HEK293T (cell line): ENCODE results near the gene C3.

Source experiments
- ARNT ChIP-seq: fragments of 450-650 bp; IDR thresholded peaks from 2 replicates; pipeline ENCODE4 v1.6.1; 2017; ENCODE audit warnings: mild to moderate bottlenecking
- BHLHE40 ChIP-seq: fragments of 450-650 bp; IDR thresholded peaks from 2 replicates; pipeline ENCODE4 v1.6.1; 2016; ENCODE audit warnings: mild to moderate bottlenecking, moderate library complexity, borderline replicate concordance
- ELF4 ChIP-seq: fragments of 450-650 bp; IDR thresholded peaks from 2 replicates; pipeline ENCODE4 v1.6.1; 2017; ENCODE audit warnings: antibody characterized with exemption
- FOXA1 ChIP-seq: fragments of 450-650 bp; IDR thresholded peaks from 2 replicates; pipeline ENCODE4 v1.6.1; 2016; ENCODE audit warnings: mild to moderate bottlenecking
- FOXM1 ChIP-seq: fragments of 450-650 bp; IDR thresholded peaks from 2 replicates; pipeline ENCODE4 v1.6.1; 2017; ENCODE audit warnings: mild to moderate bottlenecking, borderline replicate concordance
- LEF1 ChIP-seq: fragments of 450-650 bp; IDR thresholded peaks from 2 replicates; pipeline ENCODE4 v1.6.1; 2017; ENCODE audit warnings: mild to moderate bottlenecking, borderline replicate concordance
- NFRKB ChIP-seq: fragments of 450-650 bp; IDR thresholded peaks from 2 replicates; pipeline ENCODE4 v1.6.1; 2016; ENCODE audit warnings: mild to moderate bottlenecking, moderate library complexity
- PKNOX1 ChIP-seq: fragments of 450-650 bp; IDR thresholded peaks from 2 replicates; pipeline ENCODE4 v1.6.1; 2016
- SP1 ChIP-seq: fragments of 450-650 bp; IDR thresholded peaks from 2 replicates; pipeline ENCODE4 v1.6.1; 2017
- SUZ12 ChIP-seq: fragments of 450-650 bp; IDR thresholded peaks from 2 replicates; pipeline ENCODE4 v1.6.1; 2016; ENCODE audit warnings: mild to moderate bottlenecking
- TARDBP ChIP-seq: fragments of 450-650 bp; IDR thresholded peaks from 2 replicates; pipeline ENCODE4 v1.6.1; 2016

- no peak for TF ChIP-seq ELF4
- TF ChIP-seq PKNOX1 = no peak
- TF ChIP-seq BHLHE40 = no peak
- TF ChIP-seq LEF1 = no peak
- no peak for TF ChIP-seq FOXA1
- TF ChIP-seq ARNT = no peak
- no peak for TF ChIP-seq SUZ12
- TF ChIP-seq FOXM1 = no peak
- TF ChIP-seq NFRKB = no peak
- no peak for TF ChIP-seq TARDBP
- no peak for TF ChIP-seq SP1
Observed at GRCh38 chr19:6752256-6753177, 32.1 kb upstream of the C3 start.
